Pancreas (tissue), 10 donors: ENCODE measurements around the gene SKIC8. TPM values are rescaled to one million over a fixed set of nuclear protein-coding genes. Genes with fewer than 3 reads are reported as not detected.

Experiments
- ATAC-seq, 4 donors: fragments of 200-7000 bp; cut with Tn5 transposase; one replicate each; pipeline versions ENCODE4 v1.8.0 to v1.9.1; 2020; ENCODE audit warnings: mild to moderate bottlenecking in 4 of 4, moderate library complexity in 4 of 4
- DNase-seq, 6 donors: peaks; one replicate each; pipeline ENCODE4 v3.0.0-alpha.2; 2020
- FAIRE-seq: peaks from 2 replicates; lab custom pipeline; 2012; peaks lifted over from hg19 to GRCh38; lab: Jason Lieb, UNC
- H3K27ac ChIP-seq, 4 donors: fragments of 200-600 bp; sonication (generic); 1 replicate in 3 of 4; 2 replicates in 1 of 4; pipeline versions ENCODE4 v1.5.0 to v1.8.0; 2020
- H3K27me3 ChIP-seq, 4 donors: fragments of 200-600 bp; one replicate each; pipeline ENCODE4 v1.8.0; 2021
- H3K36me3 ChIP-seq, 3 donors: fragments of 200-600 bp; sonication (generic) in 1 of 3; one replicate each; pipeline versions ENCODE4 v1.5.0 to v1.8.0; 2020 to 2021
- H3K4me1 ChIP-seq, 3 donors: fragments of 200-600 bp; one replicate each; pipeline ENCODE4 v1.8.0; 2021
- H3K4me3 ChIP-seq, 4 donors: fragments of 200-600 bp; sonication (generic) in 2 of 4; one replicate each; pipeline versions ENCODE4 v1.5.0 to v1.8.0; 2020 to 2021
- H3K9me3 ChIP-seq, 4 donors: fragments of 200-600 bp; one replicate each; pipeline ENCODE4 v1.8.0; 2021
- WGBS, 2 donors: extraction: QIAGEN DNeasy Blood & Tissue Kit; methylation state at CpG; one replicate each; pipeline ENCODE4 v1.1.7; 2013; 5-methylcytosine and 5-hydroxymethylcytosine counted together
- intact Hi-C, 3 donors: fragments of 100-400 bp; cut with DNase I; formaldehyde crosslinking; loops; one replicate each; pipeline versions ENCODE4 v1.11.1 to v1.14.2; 2022
- polyA plus RNA-seq, 2 donors: library from polyadenylated mRNA; stranded (reverse); fragments of 200-250 nt; gene quantifications; one replicate each; pipeline ENCODE4 v1.2.3, GENCODE V29; 2013
- total RNA-seq, 6 donors: library from RNA; stranded (reverse); fragmentation: NEBNext Ultra II Directional in 4 of 6; extraction: Animal tissue kit (Norgen Biotek cat#: 25700) in 4 of 6; gene quantifications; one replicate each; pipeline versions ENCODE4 v1.2.1 to v1.2.4, GENCODE V29; 2021 to 2023
- TF ChIP-seq, protein P1 (sequence below), 4 donors: fragments of 200-600 bp; sonication (generic) in 3 of 4; IDR thresholded peaks; one replicate each; pipeline versions ENCODE4 v1.5.0 to v1.8.0; 2021; ENCODE audit warnings: antibody characterized with exemption in 4 of 4
- donor health status: healthy with polysubstance abuse.
- donor health status: DM: no; HTN: no; CAD: no; lungs with moderate emphysema.
- donor health status: DM: no; HTN: no; CAD: no.
- donor health status: control.
- donor health status: control.
- donor health status: Bipolar disorder and iron deficiency.
- donor health status: DM: yes; HTN: yes; CAD: no.
- donor health status: DM: no; HTN: no; CAD: no.
- donor health status: DM: no; HTN: no; CAD: no.
- donor health status: DM: yes; HTN: yes; CAD: no.

SKIC8 gene
- total and polyA plus RNA-seq, 8 donors, result 17.2 to 44.6 (median 21.2) TPM

DNA sequence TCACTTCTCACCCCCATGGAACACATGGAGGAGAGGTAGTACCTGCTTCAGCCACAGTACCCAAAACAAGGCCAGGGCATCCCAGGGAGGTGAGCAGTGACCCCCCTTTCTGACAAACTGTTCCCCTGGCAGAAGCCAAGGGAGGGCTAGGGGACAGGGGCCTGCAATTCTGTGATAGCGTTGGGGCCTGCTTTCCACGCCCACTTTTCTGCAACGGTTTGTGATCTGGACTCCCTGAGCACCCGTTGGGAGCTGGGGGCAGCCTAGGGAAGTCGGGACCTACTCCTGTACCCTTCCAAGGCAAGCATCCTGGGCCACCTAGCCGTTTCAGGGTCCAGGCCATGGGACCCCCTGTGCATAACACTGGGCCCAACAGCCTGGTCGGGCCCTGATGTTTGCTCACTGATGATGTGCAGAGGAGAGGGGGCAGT lies 36.0 kb downstream of the SKIC8 start:
- H3K27ac ChIP-seq, result no peak overlapping the region
- 90 to 96% methylated on average over 7 of the region's 7 CpGs for WGBS, 2 donors
- ATAC-seq (no peak), DNase-seq (no peak), FAIRE-seq (no peak)
- H3K4me1 ChIP-seq, result peaks cover 0 to 5% (median 0%) of the 10 kb centered on the region in 3 donors
- intact Hi-C loops, result no loop called here
- H3K9me3 ChIP-seq, result no peaks in the 10 kb centered on the region
- no peaks in the 10 kb centered on the region for H3K36me3 ChIP-seq
- TF ChIP-seq, protein P1, sequence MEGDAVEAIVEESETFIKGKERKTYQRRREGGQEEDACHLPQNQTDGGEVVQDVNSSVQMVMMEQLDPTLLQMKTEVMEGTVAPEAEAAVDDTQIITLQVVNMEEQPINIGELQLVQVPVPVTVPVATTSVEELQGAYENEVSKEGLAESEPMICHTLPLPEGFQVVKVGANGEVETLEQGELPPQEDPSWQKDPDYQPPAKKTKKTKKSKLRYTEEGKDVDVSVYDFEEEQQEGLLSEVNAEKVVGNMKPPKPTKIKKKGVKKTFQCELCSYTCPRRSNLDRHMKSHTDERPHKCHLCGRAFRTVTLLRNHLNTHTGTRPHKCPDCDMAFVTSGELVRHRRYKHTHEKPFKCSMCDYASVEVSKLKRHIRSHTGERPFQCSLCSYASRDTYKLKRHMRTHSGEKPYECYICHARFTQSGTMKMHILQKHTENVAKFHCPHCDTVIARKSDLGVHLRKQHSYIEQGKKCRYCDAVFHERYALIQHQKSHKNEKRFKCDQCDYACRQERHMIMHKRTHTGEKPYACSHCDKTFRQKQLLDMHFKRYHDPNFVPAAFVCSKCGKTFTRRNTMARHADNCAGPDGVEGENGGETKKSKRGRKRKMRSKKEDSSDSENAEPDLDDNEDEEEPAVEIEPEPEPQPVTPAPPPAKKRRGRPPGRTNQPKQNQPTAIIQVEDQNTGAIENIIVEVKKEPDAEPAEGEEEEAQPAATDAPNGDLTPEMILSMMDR (IDR thresholded peaks at IDR 0.05), result no peak
- H3K4me3 ChIP-seq, result no peak overlapping the region
- H3K27me3 ChIP-seq, result no peaks in the 10 kb centered on the region

DNA sequence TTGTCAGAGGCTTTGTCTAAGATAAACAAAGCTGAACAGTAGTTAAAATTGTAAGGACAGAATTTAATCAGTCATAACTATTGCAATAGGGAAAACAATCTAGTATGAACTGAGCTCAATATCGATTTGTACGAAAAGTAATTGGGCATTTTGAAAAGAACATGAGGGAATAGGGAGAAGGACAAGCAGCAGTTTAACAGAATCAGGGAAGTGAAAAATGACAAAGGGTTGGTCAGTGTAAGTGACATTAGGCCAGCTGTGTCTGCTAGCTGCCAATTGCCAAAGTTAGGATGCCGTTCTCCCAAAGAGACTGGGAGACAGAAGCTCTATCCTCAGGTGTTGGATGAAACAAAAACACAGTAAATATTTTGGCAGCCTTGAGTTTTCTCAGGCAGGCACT lies 38.3 kb downstream of the SKIC8 start:
- H3K9me3 ChIP-seq, result no peaks in the 10 kb centered on the region
- intact Hi-C loops, result no loop called here
- ATAC-seq (no peak), FAIRE-seq (no peak), DNase-seq (no peak)
- no peak overlapping the region for H3K4me3 ChIP-seq
- WGBS, 2 donors, result 27 to 30% methylated on average over 3 of the region's 3 CpGs
- TF ChIP-seq, protein P1 (IDR thresholded peaks at IDR 0.05), result no peak
- peaks cover 0 to 5% (median 0%) of the 10 kb centered on the region in 3 donors for H3K4me1 ChIP-seq
- no peaks in the 10 kb centered on the region for H3K27me3 ChIP-seq
- H3K36me3 ChIP-seq, result no peaks in the 10 kb centered on the region
- H3K27ac ChIP-seq, result no peak overlapping the region

DNA sequence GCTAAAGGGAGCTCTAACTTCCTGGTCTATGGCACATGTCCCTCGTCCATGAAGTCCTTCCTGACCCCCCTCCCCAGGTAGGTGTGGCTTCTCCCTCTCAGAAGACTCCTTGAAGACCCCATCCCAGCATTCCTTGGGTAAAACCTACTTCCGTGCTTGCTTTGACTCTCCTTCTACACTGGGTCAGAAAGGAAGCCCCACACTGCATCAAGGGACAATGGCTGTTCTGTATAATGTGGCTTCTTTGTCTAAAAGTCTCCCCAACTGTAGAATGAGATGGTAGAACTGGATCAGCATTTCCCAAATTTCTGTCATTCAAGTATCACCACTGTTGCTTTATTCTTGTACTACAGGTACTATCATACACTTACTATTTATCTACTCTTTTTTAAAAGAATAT lies 38.9 kb downstream of the SKIC8 start:
- Histone ChIP-seq H3K36me3 (no peaks in the 10 kb centered on the region), H3K4me1 (peaks cover 0 to 3% (median 0%) of the 10 kb centered on the region in 3 donors), H3K27ac (no peak overlapping the region), H3K27me3 (no peaks in the 10 kb centered on the region), H3K4me3 (no peak overlapping the region), H3K9me3 (no peaks in the 10 kb centered on the region)
- DNase-seq (no peak), FAIRE-seq (no peak), ATAC-seq (no peak)
- TF ChIP-seq, protein P1 (IDR thresholded peaks at IDR 0.05), result no peak
- WGBS, 2 donors, result 68 to 78% methylated on average over 2 of the region's 2 CpGs
- intact Hi-C loops, result no loop called here

DNA sequence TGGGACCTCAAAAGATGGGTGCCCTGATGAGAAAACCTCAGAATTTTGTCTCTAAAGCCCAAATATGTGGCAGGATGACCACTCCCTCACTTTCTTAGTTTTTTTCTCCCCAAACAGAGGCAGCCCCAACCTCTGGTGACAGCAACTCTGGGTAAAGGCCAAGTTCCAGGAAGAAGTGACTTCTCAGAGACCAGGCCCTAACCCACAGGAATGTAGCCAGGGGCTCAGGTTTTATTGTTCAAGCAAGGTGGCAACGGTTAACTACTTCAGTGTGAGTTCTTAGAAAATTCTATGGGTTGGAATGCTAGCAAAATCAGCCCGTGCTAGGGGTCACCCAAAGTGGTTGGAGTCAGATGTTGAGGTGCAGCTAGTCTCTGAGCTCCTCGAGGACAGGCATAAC lies 40.2 kb downstream of the SKIC8 start:
- WGBS, 2 donors, result 76 to 81% methylated on average over 3 of the region's 3 CpGs
- H3K4me3 ChIP-seq, result no peak overlapping the region
- H3K27ac ChIP-seq, result no peak overlapping the region
- FAIRE-seq, result no peak
- ATAC-seq, result no peak
- no peaks in the 10 kb centered on the region for H3K36me3 ChIP-seq
- H3K9me3 ChIP-seq, result no peaks in the 10 kb centered on the region
- H3K27me3 ChIP-seq, result no peaks in the 10 kb centered on the region
- TF ChIP-seq, protein P1 (IDR thresholded peaks at IDR 0.05), result no peak
- DNase-seq, result no peak
- H3K4me1 ChIP-seq, result no peaks in the 10 kb centered on the region
- intact Hi-C loops, result no loop called here

DNA sequence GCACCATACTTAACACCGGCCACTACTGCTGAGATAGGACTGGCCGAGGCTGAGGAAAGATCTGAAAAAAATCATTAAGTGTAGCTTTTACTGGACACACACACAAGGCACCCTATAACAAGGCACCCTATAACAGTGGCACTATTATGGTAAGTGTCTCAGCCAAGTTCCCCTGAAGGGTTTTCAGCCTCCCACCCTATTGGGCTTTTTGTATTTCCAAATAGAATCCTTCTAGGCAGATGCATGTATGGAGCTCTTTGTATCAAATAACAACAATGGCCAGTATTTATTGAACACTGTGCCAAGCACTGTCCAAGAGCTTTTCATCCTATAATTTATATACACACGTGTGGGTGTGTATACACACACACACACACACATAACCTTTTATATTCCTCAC lies 41.7 kb downstream of the SKIC8 start:
- ATAC-seq (no peak), DNase-seq (no peak), FAIRE-seq (no peak)
- TF ChIP-seq, protein P1 (IDR thresholded peaks at IDR 0.05), result no peak
- Histone ChIP-seq H3K9me3 (no peaks in the 10 kb centered on the region), H3K27me3 (no peaks in the 10 kb centered on the region), H3K27ac (no peak overlapping the region), H3K4me3 (no peak overlapping the region), H3K4me1 (no peaks in the 10 kb centered on the region), H3K36me3 (no peaks in the 10 kb centered on the region)
- 74 to 76% methylated on average over 3 of the region's 3 CpGs for WGBS, 2 donors
- intact Hi-C loops, result no loop called here
